Forelimb muscle (tissue), 1 donor: ENCODE data around the gene SH3GLB1. TPM values are rescaled to one million over a fixed set of nuclear protein-coding genes. Genes with fewer than 3 reads are reported as not detected.

Experiments used
- DNase-seq: peaks from one replicate; pipeline ENCODE4 v3.0.0-alpha.2; 2013; ENCODE audit warnings: low read depth
- polyA plus RNA-seq: library from polyadenylated mRNA; unstranded; fragments of 120-200 nt; gene quantifications from one replicate; pipeline ENCODE4 v1.2.1, GENCODE V29; 2013; ENCODE audit not compliant: insufficient read length

The SH3GLB1 gene
- polyA plus RNA-seq, 1 donor = 171 TPM

DNA sequence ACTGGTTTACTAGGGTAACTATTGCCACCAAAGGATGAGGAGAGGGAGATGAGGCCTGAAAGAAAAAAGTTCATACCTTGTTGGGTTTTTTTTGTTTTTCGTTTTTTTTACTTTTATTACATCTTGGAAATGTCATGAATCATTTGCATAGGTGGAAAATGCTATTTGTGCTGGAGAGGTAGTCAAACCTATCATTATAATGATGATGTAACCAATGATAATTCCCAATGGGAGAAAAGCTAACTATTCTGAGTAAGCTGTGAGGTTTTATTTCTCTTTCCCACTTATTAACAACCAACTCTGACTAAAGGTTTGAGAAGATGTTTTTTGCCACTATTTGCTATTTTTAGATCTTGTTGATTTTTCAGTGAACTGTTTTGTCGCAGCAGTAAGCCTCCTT, 29.0 kb downstream of the SH3GLB1 start:
- no peak for DNase-seq

DNA sequence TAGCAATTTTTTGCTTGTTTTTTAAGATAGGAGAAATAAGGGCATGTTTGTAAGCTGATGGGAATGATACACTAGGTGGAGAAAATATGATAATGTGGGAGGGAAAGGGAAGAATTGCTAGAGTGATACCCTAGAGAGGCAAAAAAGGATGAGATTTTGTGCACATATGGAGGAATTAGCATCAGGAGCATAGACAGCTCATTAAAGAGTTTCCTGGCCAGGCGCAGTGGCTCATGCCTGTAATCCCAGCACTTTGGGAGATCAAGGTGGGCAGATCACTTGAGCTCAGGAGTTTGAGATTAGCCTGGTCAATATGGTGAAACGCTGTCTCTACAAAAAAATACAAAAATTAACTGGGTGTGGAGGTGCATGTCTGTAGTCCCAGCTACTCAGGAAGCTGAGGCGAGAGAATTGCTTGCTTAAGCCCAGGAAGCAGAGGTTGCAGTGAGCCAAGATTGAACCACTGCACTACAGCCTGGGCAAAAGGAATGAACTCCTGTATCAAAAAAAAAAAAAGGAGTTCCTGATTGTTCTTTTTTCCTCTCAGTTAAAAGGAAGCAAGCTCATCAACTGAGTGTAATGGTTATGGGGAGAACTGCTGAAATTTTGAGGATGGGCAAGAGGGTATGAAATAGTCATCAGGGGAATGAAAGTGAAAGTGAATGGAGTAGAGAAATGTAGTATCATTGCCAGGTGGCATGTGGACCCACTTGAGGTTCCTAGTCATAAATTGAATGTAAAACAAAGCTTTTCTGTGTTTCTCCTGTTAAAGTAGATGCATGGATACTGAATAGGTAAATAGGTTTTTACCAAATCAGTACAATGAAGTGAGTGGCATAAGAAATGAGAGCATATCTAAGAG, 35.5 kb downstream of the SH3GLB1 start:
- DNase-seq = no peak

DNA sequence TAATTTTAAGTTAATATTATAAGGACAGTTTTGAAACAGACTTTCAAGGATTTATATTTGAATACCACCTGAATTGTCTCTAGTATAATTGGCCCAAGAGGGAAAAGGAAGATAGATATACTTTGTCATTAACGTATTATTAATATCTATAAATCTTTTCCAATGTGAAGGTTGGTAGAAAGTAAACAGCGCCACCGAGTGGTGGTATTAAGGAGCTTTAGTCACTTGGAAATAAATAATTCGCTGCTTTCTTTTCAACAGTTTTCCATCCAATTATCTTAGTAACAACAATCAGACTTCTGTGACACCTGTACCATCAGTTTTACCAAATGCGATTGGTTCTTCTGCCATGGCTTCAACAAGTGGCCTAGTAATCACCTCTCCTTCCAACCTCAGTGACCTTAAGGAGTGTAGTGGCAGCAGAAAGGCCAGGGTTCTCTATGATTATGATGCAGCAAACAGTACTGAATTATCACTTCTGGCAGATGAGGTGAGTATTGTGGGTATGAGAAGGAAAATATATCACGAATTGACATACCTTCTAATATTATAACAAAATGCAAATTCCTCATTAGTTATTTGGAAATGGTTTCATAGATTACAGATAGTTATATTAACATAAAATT, 37.7 kb downstream of the SH3GLB1 start:
- no peak for DNase-seq

DNA sequence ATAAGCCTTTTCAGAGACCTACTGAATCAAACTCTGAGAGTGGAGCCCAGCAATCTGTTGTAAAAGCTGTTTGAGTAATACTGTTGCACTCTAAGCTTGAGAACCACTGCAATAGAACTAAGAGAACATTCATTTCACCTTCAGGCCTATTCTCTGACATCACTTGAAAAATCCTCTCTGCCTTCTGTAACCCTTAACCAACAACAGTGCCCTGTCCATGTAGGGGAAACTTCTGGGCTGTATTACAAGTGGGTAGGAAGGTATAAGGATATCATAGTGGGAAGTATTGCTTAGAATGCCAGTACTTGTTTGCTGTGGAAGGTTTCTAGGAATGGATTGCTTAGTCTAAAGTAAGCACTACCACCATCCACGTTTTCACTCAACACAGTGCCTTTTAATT, 42.9 kb downstream of the SH3GLB1 start:
- no peak for DNase-seq

DNA sequence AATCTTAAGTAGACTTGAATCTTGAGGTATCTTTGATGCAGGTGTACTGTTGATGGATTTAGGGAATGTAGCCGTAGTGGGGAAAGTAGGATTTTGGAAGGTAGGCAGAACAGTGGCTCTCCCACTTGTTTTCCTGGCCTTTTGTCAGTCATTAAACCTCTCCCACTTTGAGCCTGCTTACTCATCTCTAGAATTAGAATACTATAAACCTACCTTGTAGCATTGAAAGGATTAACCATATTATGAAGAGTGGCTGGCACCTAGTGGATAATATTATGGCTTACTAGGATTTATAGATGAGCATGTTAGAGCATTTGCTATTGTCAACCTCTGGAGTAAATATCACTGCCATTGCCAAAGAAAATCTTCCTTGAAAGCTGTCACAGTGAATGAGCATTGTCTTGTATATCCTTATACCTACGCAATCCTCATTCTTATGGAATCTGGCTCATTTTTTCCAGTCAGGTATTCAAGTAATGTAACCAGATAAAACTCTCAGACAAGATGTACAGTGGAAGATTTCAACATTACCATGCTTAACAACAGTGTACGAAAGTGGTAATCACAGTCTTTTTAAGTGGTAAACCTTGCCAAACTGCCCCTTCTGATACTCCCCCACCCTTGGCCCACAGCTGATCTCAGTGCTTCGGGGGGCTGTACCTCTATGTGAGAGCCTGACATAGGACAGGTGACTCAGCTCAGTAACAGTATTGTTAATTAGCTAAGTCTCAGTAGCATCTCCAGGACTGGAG, 44.4 kb downstream of the SH3GLB1 start:
- no peak for DNase-seq

DNA sequence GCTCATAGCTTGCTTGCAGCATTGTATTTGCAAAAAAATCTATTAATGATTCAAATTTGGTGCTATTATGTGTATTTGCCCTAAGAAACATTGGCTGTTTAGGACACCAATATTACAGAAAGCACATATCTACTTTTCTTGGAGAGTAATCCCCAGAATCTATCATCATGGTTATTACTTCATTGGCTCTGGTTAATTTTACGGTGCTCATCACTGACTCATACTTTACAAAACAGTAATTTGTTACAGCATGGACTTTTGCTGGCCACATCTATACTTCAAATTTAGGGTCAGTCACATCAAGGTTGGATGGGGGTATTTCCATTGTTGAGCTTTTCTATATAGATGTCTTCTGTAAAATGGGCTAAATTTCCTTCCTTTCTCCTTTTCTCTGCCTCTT, 45.7 kb downstream of the SH3GLB1 start:
- DNase-seq = no peak

DNA sequence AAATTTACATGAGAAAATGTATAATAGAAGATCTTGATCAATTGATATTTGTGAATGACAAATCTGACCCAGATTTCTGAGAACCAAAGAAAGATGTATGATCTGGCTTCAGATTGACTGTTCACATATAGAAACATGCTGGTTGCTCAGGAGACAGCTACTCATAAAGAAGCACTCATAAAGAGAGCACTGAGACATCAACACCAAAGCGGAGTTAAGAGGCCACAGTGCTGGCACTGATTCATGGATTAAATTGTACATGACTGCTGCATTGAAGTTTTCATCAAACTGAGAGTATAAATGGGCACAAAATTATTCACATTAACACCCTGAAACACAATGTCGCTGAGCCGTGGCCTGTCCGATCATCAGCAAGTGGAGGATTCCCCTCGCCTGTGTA, 46.2 kb downstream of the SH3GLB1 start:
- DNase-seq = no peak

DNA sequence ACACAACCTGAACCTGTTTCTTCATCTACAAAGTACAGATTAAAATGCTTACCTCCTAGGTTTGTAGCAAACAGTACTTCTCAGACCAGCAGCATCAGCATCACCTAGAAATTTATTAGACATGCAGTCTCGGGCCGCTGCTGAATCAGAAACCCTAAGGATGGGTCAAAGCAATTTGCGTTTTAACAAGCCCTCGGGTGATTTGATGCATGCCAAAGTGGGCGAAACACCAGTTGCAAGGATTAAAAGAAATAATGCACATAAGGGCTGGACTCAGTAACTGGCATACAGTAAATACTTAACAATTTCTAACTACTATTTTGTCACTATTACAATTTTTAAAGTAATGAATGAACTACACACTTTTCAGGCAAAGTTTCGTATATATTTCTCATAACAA, 47.5 kb downstream of the SH3GLB1 start:
- no peak for DNase-seq

DNA sequence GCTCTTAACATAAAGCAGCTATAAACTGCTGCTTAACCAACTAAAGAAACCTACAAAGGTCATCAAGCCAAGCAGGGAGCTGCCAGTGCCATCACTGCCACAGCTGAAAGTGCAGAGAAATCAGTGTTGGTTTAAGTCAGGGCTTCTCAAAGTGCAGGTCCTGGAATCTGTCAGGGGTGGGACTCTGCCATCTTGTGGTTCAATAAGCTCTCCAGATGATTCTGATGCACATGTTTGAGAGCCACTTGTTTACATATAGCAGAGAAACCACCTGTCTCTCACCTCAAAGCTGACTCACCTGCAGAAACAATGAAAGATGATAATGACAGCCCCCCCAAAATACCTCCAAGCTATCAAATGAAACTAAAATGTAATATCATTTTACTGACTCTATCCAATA, 49.3 kb downstream of the SH3GLB1 start:
- no peak for DNase-seq

DNA sequence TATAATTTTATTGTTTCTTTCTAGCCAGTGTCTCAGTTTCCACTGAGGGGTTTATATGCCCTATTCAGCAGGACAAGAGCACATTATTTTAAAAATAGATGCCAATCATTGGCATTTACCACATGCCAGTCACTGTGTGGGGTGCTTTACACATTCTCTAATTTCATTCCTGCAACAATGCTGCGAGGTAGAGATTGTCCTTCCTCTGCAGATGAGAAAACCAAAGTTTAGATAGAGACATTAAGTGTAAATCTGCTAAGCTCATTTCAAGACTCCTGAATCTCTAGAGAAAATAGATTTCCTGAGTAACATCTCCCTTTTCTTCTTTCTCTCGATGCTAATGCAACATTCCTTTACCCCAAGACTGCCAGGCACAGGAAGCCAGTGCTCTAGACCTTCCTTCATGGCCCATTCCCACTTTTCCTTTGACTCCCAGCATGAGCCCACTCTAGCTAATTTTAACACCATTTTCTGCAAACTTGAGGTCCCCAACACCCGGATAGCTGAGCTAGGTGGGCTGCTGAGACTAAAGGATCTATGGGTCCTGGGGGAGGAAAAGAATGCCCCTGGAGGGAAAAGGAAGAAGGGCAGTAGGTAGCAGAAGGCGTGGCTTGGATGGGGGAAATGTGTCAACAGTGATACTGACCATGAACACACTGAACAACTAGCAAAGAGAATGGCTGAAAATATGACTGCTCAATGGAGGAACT, 50.0 kb downstream of the SH3GLB1 start:
- DNase-seq = no peak

DNA sequence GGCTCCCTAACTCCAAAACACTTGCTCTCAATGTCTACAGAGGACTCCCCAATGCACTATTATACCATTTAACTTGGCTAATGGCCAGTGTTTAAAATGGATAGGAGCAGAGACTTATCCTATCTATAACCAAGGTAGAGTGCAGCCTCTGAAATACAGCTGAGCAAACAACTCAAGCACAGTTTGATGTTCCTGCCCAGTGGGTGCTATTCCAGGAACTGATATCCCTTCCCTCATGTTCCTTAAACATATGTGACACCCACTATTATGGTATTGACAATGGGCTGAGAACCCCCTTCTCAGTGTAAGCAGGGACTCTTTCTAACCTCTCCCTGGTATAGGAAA, 51.7 kb downstream of the SH3GLB1 start:
- no peak for DNase-seq

DNA sequence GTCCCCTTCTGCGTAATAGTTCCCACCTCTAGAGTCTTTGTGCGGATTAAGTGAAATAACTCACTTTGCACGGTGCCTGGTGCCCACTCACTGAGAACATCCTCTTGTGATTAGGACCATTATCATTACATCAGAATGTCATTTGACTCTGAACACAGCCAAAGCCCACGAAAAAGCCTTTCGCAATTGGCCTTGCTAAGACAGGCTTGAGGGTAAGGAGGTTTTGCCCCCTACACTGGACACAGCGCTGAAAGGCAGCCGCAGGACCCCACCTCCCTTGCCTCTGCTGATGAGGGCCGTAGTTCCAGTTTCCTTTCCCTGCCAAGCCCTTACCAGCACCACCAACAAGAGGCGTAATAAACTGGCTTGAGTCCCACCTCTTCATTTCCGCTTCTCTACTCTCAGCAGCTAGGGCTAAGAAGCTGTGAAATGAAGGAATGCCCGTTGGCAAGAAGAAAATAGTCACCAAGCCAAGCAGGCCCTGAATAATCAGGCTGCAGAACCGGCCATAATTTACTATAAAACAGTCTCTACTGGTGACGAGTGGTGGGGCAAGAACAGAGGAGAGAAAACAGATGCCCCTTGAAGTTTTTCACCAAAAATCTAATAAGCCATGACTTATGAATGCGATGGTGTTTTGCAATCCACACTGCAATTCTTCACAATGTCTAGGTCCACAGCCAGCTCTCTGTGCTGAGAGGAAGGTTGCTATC, 53.1 kb downstream of the SH3GLB1 start:
- DNase-seq = no peak

DNA sequence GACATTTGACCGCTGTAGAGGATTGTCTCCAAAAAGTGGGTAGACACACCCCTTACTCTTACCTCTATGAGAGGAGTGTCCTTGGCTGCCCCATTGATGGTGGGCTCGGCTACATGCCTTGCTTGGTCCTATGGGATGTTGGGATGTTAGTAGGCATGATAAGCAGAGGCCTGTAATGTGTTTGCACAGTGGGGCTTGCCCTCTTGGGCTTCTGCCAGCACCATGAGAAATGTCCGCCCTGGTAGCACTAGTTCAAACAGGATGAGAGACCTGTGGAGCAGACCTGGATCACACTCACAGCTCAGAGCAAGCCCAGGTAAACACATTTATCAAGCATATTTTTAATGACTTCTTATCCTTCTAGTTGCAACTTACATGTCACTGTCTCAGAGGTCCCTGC, 54.2 kb downstream of the SH3GLB1 start:
- no peak for DNase-seq

DNA sequence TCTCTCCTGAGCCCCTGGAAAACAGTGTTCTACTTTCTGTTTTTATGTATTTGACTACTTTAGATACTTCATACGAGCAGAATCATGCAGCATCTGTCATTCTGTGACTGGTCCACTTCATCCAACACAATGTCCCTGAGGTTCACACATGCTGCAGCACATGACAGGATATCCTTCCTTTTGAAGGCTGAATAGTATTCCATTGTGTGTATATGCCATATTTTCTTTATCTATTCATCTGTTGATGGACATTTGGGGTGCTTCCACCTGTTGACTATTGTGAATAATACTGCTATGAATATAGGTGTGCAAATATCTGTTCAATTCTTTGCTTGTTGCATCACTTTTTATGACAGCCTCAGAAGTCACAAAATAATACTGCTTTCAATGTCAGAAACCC, 55.8 kb downstream of the SH3GLB1 start:
- DNase-seq = no peak

DNA sequence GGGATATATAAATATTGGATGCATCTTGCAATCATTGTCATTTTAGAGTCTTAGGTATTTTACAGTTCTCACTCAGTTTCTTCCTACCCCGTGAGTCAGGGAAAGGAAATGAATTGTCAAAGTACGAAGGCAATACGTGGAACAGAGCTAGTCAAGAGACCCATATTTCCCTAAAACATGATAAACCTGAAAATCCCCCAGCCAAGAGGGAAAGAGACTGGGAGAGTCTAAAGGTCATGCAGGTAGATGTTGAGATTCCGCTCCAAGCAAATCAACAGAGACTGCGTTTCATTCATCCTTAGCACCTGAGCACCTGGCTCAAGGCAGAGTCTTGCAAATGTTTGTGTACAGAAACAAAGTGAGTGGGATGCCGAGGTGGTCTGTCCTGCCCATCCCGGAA, 58.0 kb downstream of the SH3GLB1 start:
- no peak for DNase-seq

DNA sequence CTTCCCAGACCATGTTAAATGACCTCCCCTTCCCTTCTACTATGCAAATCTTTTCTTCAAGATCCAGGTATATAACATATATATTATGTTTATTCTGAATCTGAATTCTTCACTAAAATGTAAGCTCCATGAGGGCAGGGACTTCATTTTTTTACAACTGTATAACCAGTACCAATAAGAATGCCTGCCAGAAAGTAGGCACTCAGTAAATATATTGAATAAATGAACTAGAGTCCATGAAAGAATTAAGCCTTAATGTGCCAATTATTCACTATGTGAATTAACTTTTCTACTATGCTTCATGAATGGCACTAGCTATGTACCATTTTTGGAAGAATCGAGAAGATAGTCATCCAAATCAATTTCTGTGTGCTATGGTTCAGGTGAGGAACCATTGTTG, 60.1 kb downstream of the SH3GLB1 start:
- no peak for DNase-seq

DNA sequence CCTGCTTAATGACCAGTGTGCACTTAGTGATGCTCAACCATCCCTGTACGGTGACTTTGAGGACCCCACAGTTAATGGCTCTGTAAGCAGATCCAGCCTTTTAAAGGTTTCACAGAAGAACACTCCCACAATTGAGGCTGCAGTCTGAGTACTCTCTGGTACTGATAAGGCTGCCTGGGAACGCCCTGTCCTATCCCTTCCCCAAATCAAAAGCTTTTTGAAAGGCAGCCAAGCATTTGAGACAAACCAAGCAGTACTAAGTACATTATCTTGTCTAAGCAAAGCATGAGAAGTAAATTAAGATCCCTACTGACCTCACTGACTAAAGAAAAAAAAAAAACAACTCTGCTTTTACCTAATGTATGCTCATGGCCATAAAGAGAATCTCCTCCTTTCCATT, 60.7 kb downstream of the SH3GLB1 start:
- no peak for DNase-seq

DNA sequence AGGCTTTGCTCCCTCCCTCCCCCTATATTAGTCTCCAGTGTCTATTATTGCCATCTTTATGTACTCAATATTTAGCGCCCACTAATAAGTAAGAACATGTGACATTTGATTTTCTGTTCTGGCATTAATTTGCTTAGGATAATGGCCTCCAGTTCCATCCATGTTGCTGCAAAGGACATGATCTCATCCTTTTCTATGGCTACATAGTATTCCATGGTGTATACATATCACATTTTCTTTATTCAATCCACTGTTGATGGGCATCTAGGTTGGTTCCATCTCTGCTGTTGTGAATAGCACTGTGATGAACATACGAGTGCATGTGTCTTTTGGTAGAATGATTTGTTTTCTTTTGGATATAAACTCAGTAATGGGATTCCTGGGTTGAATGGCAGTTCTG, 61.3 kb downstream of the SH3GLB1 start:
- DNase-seq = no peak

DNA sequence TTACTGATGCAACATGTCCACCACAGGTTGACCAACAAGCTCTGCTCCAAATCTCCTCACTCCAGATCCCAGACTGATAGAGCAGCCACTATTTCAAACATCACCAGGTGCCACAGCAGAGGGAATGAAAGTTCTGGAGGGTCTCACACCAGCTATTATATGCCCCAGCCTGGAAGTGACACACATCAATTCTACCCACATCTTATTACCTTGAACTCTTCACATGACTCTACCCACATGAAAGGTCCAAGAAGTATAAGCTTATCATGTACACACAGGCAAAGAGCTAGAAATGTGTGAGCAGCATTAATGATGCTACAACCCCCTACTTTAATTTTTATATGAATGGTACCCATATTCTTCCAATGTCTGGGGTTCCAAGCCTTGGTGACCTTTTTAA, 64.2 kb downstream of the SH3GLB1 start:
- DNase-seq = no peak

DNA sequence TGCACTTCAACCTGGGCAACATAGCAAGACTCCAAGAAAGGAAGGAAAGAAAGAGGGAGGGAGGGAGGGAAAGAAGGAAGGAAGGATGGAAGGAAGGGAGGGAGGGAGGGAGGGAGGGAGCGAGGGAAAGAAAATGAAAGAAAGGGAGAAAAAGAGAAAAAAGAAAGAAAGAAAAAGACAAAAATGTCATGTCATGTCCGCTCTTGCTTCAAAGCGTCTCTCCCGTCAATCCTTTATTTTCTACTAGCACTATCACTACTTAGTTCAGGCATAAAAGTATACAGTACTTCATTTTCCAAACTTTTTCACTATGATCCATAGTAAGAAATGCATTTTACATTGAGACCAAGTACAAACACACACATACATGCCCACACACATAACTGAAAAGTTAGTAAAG, 64.7 kb downstream of the SH3GLB1 start:
- DNase-seq = no peak
